ENCODE measurements around the gene LEFTY2. TPM values are rescaled to one million over a fixed set of nuclear protein-coding genes. Genes with fewer than 3 reads are reported as not detected.

LEFTY2 gene
- total RNA-seq, 1 experiment from 2014 or later: not detected

GRCh38 chr1:225965231-225965630, 24.2 kb upstream of the LEFTY2 start:
- intact Hi-C loops (cut with micrococcal nuclease): no loop called here
- no peaks in the 10 kb centered on the region; the same call in 1 of the 2 replicates for H3K36me3 ChIP-seq (ENCODE audit: low read depth, low read length)
- H3K4me2 ChIP-seq (ENCODE audit: low read length): no peak overlapping the region
- TF ChIP-seq CTCF (conservative IDR thresholded peaks at IDR 0.05; ENCODE audit: low read depth, low read length) (no peak), EZH2 (IDR thresholded peaks at IDR 0.05; ENCODE audit: low read length, unreplicated experiment) (no peak), EZH2phosphoT487 (IDR thresholded peaks at IDR 0.05; ENCODE audit: borderline replicate concordance, low read length) (no peak)
- no peak for ATAC-seq
- H3K9me3 ChIP-seq (ENCODE audit: low read length): no peaks in the 10 kb centered on the region
- no peaks in the 10 kb centered on the region for H3K9me2 ChIP-seq (replicated peaks; ENCODE audit: low read length)
- H4K20me1 ChIP-seq (ENCODE audit: low read length): no peaks in the 10 kb centered on the region
- DNase-seq: no peak
- ChIA-PET CTCF (no interaction called here), POLR2A (ENCODE audit: unreplicated experiment) (interaction anchor here (0.6 kb wide), 1 partner anchor 200 kb away, joined by 3 read pairs; no protein-coding TSS in a partner anchor)
- no peaks in the 10 kb centered on the region for H3F3A ChIP-seq (ENCODE audit: low read length, unreplicated experiment)
- H2AFZ ChIP-seq (ENCODE audit: low read length): no peak overlapping the region
- H3K9ac ChIP-seq (ENCODE audit: low read length): no peak overlapping the region
- no TSS peak for BruUV-seq (replicated peaks)
- H3K4me1 ChIP-seq (ENCODE audit: insufficient read depth, low read length): no peaks in the 10 kb centered on the region
- no peak overlapping the region for H3K4me3 ChIP-seq (ENCODE audit: low read length)
- no peak overlapping the region for H3K27ac ChIP-seq (ENCODE audit: low read length)
- no peaks in the 10 kb centered on the region for H3K27me3 ChIP-seq (ENCODE audit: low read length)
- H3K79me2 ChIP-seq (ENCODE audit: low read length): no peaks in the 10 kb centered on the region

GRCh38 chr1:225963735-225964530, 22.9 kb upstream of the LEFTY2 start:
- no peak overlapping the region for H3K4me3 ChIP-seq (ENCODE audit: low read length)
- BruUV-seq (replicated peaks): no TSS peak
- no peaks in the 10 kb centered on the region for H3K9me2 ChIP-seq (replicated peaks; ENCODE audit: low read length)
- TF ChIP-seq EZH2 (IDR thresholded peaks at IDR 0.05; ENCODE audit: low read length, unreplicated experiment) (no peak), EZH2phosphoT487 (IDR thresholded peaks at IDR 0.05; ENCODE audit: borderline replicate concordance, low read length) (no peak), CTCF (conservative IDR thresholded peaks at IDR 0.05; ENCODE audit: low read depth, low read length) (no peak)
- no peaks in the 10 kb centered on the region for H4K20me1 ChIP-seq (ENCODE audit: low read length)
- H3K27ac ChIP-seq (ENCODE audit: low read length): no peak overlapping the region
- no peaks in the 10 kb centered on the region for H3F3A ChIP-seq (ENCODE audit: low read length, unreplicated experiment)
- no peaks in the 10 kb centered on the region for H3K9me3 ChIP-seq (ENCODE audit: low read length)
- intact Hi-C loops (cut with micrococcal nuclease): no loop called here
- H3K9ac ChIP-seq (ENCODE audit: low read length): no peak overlapping the region
- H3K36me3 ChIP-seq (ENCODE audit: low read depth, low read length): no peaks in the 10 kb centered on the region; the same call in 1 of the 2 replicates
- H3K4me1 ChIP-seq (ENCODE audit: insufficient read depth, low read length): no peaks in the 10 kb centered on the region
- H3K4me2 ChIP-seq (ENCODE audit: low read length): no peak overlapping the region
- DNase-seq: peak; percentile 34
- no peaks in the 10 kb centered on the region for H3K79me2 ChIP-seq (ENCODE audit: low read length)
- no peak for ATAC-seq
- H2AFZ ChIP-seq (ENCODE audit: low read length): no peak overlapping the region
- H3K27me3 ChIP-seq (ENCODE audit: low read length): no peaks in the 10 kb centered on the region
- ChIA-PET CTCF (no interaction called here), POLR2A (ENCODE audit: unreplicated experiment) (no interaction called here)

GRCh38 chr1:225962440-225962975, 21.5 kb upstream of the LEFTY2 start:
- no peak for TF ChIP-seq EZH2phosphoT487 (IDR thresholded peaks at IDR 0.05; ENCODE audit: borderline replicate concordance, low read length)
- TF ChIP-seq CTCF (conservative IDR thresholded peaks at IDR 0.05; ENCODE audit: low read depth, low read length): peak; percentile 78
- ATAC-seq: peak; percentile 46; the same call in 1 of the 2 replicates
- ChIA-PET CTCF (no interaction called here), POLR2A (ENCODE audit: unreplicated experiment) (no interaction called here)
- Histone ChIP-seq H3K36me3 (ENCODE audit: low read depth, low read length) (no peaks in the 10 kb centered on the region; the same call in 1 of the 2 replicates), H3K9ac (ENCODE audit: low read length) (no peak overlapping the region), H4K20me1 (ENCODE audit: low read length) (no peaks in the 10 kb centered on the region), H3K9me2 (replicated peaks; ENCODE audit: low read length) (no peaks in the 10 kb centered on the region), H3K27me3 (ENCODE audit: low read length) (no peaks in the 10 kb centered on the region), H3K4me2 (ENCODE audit: low read length) (no peak overlapping the region), H3K9me3 (ENCODE audit: low read length) (no peaks in the 10 kb centered on the region), H3K4me3 (ENCODE audit: low read length) (no peak overlapping the region), H3K79me2 (ENCODE audit: low read length) (no peaks in the 10 kb centered on the region), H3K27ac (ENCODE audit: low read length) (no peak overlapping the region), H2AFZ (ENCODE audit: low read length) (no peak overlapping the region), H3F3A (ENCODE audit: low read length, unreplicated experiment) (no peaks in the 10 kb centered on the region), H3K4me1 (ENCODE audit: insufficient read depth, low read length) (no peaks in the 10 kb centered on the region)
- no peak for DNase-seq
- intact Hi-C loops (cut with micrococcal nuclease): no loop called here
- BruUV-seq (replicated peaks): no TSS peak

Data from PC-3 (cell line).